NCI-H1694 (cell line): ENCODE results near the gene CSMD2.

ENCODE experiments used
- DNase-seq: peaks from one replicate; lab custom pipeline; 2025; lab: John Stamatoyannopoulos, UW

Gene CSMD2

GRCh38 chr1:33635336-33636012 is 529.6 kb downstream of the CSMD2 start:
- no peak for DNase-seq

DNA sequence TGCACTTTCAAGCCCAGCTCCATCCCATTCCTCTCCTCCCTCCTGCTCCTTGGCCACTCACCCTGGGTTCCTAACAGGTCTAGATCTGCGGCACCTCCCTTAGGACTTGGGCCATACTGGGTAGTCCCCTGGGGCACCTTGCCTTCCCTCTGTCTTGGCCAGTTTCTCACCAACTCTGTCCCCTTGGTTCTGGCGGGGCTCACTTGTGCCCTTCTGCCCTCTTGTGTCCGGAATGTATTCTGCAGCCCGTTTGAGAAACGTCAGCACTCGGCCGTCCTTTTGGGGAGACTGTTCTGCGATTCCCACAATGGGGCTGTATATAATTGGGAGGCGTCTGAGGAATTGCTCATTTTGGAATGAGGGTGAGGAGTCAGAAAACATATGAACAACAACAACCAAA is 530.2 kb downstream of the CSMD2 start:
- DNase-seq, result no peak

DNA sequence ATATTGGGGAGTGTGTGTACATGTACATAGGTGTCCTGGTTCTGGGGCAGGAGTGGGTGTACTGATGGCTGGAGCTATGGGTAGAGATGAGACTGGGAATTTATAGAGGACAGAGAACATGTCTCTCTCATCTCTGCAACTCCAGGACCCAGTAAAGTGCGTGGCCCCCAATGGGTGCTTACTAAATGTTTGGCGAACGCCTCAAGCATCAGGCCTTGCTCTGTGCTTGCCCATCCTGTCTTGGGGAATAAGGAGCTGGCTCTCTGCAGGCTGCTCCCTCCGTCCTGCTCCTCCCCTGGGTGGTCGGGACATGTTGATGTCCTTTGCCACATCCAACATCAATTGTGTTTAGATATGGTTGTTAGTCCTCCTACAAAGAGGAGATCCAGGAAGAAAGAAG is 530.9 kb downstream of the CSMD2 start:
- DNase-seq, result no peak

DNA sequence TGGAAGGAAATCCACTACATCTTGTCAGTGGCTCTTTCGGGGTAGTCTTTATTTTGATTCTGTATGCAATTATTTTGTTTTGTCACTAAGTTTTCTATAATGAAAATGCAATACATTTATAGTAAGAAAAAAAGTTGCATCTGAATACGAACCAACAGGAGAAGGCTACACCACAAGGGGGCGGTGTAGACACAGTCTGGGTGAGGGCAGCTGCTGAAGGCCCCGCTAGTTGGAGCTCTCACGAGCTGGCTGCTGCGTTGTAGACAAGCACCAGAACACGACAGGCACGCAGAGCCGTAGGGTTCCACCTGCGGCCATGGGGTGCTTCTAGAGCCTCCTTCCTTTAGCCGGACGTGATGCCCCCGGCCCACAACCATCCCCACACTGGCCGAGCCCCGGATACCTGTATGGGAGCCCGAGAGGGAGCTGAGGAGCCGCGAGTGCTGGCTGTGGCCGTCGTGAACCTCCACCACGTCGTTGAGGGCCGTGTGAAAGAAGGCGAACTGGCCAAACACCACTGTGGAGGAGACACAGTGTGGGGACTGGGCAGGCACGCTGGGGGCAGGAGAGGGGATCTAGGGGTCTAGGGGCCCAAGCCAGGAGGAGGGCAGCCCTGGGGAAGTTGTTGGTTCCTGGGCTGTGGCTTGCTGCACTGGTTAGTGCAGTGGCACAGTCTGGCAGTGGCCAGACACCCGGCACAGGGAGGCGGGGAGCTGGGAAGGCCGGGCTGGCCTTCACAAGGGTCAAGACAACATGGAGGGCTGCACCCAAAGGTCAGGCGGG is 531.8 kb downstream of the CSMD2 start:
- DNase-seq, result peak; percentile 83

- no peak for DNase-seq
Measured at GRCh38 chr1:33630686-33631085, 534.3 kb downstream of the CSMD2 start.

GRCh38 chr1:33626801-33627200 is 538.2 kb downstream of the CSMD2 start:
- DNase-seq, result no peak

GRCh38 chr1:33624991-33625870 is 539.8 kb downstream of the CSMD2 start:
- no peak for DNase-seq

DNA sequence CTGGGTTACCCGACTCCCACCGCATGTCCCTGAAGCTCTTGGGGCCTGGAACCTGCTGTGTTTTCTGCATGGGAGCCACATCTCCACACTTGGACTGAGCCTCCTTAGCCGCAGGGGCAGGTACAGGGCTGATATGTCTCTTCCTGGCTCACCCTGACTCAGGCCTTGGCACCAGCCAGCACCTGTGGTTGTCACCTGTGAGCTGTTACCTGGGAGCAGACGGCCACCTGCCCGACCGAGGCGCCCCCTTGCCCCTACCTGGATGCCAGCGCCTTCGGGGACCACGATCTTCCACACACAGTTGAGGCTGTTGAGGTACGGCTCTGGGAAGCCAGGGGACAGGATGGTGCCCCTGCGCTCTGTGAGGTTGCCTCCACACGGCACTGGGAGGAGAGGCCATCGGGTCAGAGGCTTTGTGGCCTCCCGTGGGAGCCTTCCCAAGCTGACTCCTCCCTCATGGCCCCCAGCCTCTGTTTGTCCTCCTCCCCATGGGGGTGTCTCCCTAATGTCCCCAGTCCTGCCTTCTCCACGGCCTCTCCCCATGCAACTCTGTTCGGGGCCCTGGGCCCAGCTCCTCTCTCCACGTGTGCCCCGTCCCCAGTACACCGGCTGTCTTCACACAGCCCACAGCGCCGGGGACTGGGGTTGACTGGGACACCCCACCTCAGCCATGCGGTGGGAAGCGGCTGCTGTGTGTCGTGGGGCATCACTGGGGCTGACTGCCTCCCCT is 540.6 kb downstream of the CSMD2 start:
- no peak for DNase-seq

DNA sequence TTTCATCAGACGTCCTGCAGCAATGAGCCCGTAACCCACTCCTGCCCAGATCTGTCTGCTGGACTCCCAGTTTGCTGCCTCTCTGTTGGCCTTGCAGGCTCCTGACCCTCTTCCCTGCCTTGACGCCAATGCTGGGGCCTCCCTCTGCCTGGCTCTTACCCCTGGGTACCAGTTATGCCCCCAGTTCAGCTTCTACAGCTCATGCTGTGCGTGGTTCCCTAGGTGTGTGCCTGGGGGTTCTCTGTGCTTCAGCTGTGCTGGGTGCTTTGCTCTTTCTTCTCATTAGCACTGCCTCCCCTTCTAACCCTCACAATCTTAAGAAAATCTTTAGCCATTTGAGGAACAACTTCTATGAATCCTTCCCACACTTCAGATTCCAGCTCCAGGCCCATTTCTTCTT is 541.2 kb downstream of the CSMD2 start:
- DNase-seq, result no peak

DNA sequence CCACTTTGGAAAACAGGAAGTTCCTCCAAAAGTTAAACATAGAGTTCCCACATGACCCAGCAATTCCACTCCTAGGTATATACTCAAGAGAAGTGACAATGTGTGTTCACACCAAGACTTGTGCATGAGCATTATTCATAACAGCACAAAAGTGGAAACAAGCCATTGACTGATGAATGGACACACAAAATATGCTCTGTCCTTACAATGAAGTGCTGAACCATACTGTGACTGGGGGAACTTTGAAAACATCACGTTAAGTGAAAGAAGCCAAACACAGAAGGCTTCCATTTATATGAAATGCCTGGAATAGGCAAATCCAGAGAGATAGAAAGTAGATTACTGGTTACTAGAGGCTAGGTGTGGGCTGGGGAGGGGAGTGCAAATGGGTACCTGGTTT is 542.3 kb downstream of the CSMD2 start:
- no peak for DNase-seq

- DNase-seq, result no peak
Measured at GRCh38 chr1:33618636-33619035, 546.4 kb downstream of the CSMD2 start.

DNA sequence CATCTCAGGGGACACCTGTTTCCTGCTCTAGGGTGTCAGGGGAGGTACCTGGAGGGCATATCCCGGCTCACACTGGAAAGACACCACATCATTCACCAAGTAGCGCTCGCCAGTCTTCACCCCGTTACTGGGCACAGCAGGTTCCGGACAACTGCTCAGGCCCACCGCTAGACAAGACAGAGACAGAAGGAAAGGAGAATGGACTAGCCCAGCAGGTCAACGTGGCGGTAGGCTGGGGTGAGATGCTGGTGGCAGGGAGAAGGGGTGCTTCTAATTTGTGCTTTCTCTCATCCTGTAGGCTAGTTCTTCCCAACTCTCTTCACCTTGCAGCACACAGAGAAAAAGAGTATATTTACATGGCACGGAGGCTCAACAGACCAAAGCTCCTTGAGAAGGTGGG is 547.6 kb downstream of the CSMD2 start:
- no peak for DNase-seq

DNA sequence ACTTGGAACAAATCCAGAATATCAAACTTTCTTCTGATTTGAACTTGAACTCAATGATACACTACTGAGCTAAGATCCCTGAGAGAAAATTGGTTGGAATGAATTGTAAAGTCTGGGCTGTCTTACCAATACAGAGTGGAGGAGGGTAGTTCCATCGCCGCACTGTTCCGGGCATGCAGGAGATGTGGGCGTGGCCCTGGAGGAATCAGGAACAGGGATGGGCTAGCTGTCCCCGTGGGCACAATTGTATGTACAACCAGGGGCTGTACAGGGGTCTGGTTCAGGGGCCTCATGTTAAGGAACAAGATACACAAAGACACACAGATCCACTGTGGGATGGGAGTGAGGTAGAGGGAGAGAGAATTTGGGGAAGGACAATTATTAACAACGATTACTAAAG is 548.2 kb downstream of the CSMD2 start:
- DNase-seq, result no peak

DNA sequence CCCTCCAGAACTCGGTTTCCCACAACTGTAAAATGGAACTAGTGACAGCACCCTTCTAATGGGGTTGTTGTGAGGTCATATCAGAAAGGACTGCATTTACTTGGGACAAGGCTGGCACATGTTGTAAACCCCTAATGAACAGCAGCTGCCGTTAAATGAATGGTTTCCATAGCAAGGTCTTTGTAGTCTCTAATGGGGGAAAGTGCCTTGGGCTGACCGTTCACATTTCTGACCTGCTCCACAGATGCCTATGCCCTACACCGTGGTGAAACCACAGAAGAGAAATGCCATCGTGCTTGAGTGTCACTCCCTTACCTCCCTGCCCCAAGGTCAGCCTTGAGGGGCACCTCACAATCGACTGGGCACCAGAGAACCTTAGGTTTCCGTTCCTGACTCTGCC is 549.5 kb downstream of the CSMD2 start:
- DNase-seq, result no peak

DNA sequence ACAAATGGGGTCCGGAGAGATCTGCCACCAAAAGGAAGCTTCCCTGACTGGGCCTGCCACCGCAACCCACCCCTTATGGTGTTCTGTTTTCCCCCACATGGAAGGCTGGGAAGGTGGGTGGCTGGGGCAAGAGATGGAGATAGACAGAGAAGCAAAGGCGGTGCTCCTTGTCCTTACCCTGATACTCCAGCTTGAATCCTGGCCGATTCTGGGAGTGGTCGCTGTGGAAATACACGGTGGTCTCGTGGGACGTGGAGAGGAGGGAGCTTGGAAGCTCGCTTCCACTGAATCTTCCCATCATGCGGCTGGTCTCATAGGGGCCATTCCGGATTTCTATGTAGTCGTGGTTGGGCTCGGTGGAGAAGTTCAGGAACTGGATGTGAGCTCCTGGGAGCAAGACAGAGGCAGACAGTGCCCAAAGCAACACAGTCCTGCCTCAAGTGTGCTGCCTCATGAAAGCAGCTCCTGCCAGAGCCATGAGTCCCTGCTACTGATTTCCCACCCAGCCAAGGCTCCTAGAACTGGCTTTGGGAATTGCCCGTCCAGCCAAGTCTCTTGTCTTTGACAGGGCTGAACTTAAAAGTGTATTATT is 554.1 kb downstream of the CSMD2 start:
- DNase-seq, result no peak

DNA sequence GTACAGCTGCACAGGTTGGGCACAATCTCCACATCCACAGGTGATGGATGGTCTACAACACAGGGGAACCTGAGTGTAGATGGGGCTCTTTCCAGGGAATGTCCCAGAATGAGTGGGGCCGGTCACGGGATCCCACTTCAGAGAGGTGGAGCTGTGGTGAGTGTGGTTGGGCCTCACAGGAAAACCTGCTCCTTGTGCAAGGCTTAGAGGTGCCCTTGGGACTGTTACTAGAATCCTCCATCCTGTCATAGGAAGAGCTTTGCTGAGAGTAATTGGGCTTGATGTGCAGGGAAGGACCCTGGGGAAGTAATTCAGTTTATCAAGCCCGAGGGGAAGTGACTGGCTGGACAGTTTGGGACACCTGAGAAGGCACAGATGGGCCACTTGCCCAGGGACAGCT is 554.6 kb downstream of the CSMD2 start:
- no peak for DNase-seq

- no peak for DNase-seq
Measured at GRCh38 chr1:33609739-33610138, 555.3 kb downstream of the CSMD2 start.

DNA sequence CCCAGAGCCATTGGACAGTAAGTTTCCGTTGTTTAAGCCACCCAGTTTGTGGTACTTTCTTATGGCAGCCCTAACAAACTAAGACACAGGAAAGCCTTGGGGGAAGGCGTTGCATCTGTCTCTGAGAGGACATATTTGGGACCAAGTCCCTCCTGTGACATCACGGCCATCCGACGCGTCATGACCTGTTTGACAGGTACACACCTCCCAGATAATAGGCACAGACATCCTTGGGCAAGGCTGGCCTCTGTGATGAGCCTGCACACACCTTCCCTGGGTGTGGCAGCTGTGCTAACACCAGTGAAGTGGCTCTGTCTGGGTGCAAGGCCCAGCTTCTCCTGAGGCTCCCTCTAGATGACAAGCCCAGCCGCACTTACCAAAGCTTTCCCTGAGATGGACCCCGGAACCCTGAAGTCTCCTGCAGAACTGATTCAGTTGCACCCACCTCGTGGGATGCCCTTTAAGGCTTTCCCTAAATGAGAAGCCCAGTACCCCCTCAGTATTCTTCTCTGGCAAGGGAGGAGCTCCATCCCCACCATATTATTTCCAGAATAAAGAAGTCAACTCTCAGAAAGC is 556.1 kb downstream of the CSMD2 start:
- no peak for DNase-seq

- no peak for DNase-seq
Measured at GRCh38 chr1:33607444-33608005, 557.5 kb downstream of the CSMD2 start.

- DNase-seq, result no peak
Measured at GRCh38 chr1:33606272-33606671, 558.8 kb downstream of the CSMD2 start.

DNA sequence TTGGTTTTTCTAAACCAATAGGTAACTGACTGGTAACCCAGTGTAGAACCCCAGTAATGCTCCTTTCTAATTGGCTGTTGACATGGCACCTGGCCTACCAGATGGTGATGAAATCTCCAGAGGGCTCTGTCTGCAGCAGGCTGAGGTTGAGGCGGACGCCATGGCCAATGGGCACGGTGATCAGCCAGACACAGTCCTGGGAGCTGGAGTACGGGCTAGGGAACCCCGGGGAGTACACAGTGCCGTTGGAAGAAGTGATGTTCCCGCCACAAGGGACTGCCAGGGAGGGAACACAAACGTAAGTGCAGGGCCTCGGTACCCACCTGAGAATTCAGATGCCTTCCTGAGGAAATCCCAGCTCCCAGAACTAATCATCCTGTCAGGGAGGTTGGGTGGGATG is 562.8 kb downstream of the CSMD2 start:
- DNase-seq, result no peak
